NCI-H2196 (cell line): ENCODE results near the gene NAP1L1.

Source experiments
- DNase-seq: peaks from one replicate; lab custom pipeline; 2025; ENCODE audit not compliant: unreplicated experiment; lab: John Stamatoyannopoulos, UW

The NAP1L1 gene

DNA sequence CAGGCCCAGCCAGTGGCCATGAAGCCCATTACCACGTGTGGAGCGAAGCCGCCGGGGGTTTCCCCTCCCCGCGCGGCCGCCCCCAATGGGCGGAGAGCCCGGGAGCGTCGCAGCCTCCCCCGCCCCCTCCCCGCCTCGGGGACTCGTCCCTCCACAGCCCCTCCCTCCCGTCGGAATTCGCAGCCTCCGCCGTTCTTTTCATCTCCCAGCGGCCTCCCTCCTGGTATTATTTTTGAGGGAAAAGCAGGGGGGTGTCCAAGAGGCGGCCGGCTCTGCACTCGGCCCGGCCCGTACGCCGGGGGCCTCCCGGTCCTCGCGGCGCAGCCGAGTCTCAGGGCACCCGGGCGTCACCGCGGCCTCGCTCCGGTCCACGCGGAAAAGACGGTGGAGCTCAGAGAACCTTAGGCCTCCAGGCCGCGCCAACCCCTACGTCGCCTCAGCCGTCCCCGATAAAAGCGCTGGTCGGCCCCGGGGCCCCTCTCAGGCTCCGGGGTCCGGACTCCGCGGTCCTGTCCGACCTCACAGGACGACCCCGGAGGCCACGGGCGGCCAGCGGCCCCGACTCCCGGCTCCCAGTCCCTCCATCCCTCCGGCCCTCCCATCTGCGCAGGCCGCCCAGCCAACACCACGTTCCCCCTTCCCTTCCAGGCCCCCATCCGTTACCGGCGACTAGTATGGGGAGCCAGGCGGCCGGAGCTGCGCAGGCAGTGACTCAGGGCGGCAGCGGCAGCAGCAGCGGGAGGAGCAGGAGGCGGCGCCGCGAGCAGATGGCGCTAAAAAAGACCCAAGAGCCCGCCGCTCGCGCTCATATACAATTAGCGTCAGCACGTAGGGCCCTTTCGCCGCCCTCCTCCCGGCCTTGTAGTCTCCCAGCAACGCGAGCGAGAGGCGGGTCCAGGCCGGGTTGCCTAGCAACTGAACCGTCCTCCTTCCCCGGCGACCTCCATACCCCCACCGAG lies at the start of gene NAP1L1:
Gene NAP1L1 (minus strand): TSS at position 782 of the 959 bp plus-strand sequence. CDS start 10,466 bp downstream, outside the sequence.
- peak; percentile 97 for DNase-seq

DNA sequence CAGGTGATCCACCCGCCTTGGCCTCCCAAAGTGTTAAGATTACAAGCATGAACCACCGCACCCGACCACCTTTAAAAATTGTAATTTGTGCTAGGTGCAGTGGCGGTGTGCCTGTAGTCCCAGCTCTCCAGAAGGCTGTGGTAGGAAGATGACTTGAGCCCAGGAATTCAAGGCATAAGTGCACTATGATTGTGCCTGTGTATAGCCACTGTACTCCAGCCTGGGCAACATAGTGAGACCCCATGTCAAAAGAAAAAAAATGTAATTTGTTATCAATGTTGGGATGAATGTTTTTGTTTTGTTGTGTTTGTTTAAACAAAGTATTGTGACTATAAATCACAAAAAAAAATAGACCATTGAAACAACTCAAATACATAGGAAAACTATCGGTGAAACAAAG lies 43.1 kb upstream of the NAP1L1 start:
- no peak for DNase-seq

DNA sequence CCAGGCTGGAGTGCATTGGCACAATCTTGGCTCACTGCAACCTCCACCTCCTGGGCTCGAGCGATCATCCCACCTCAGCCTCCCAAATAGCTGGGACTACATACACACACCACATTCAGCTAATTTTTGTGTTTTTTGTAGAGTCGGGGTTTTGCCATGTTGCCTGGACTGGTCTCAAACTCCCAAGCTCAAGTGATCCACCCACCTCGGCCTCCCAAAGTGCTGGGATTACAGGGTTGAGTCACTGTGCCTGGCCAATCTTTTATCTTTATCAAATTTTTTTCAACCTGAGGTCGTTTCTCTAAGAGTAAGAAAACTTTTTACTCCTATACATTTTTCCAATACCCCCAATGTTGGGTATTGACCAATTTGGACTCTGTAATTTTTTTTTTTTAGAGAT lies 40.0 kb upstream of the NAP1L1 start:
- no peak for DNase-seq

DNA sequence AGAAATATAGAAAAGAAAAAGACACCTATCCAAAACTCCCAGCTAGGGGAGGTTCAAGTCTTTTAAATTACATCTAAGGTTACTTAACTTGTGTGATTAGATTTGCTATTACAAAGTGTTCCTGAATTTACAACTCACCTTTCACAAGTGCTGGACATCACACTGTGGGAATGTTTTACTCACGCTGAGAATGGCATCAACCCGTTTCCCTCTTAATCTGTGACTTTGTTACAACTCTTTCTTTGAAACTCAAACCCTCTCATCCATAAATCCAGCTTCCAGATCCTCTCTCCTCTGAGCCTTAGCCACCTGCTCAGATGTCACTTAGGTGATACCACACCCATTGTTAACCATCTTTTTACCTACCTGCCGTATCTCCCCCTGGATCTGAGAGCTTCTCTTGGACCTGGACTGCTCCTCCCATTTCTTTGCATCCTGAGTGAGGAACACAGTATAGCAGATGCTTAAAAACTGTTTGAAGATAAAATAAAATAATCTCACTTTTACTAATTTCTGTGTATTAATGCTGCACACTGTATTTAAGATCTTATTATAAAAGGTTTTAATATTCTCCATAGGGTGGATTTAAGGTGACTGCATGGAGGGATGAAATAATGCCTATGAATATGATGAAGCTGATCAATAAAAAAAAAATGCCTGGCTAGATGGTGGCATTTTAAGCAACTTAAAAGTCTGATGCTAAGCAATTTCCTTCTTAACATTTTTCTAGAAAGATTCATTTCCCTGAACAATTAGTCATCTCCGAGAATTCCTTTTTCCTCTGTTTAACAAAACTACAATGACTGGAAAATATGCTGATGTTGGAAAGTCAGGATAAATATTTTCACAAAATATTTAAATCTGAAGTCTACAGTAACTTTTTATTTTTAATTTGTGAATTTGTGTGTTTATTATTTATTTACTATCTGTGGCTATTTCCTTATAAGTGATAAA lies 39.1 kb upstream of the NAP1L1 start:
- no peak for DNase-seq

DNA sequence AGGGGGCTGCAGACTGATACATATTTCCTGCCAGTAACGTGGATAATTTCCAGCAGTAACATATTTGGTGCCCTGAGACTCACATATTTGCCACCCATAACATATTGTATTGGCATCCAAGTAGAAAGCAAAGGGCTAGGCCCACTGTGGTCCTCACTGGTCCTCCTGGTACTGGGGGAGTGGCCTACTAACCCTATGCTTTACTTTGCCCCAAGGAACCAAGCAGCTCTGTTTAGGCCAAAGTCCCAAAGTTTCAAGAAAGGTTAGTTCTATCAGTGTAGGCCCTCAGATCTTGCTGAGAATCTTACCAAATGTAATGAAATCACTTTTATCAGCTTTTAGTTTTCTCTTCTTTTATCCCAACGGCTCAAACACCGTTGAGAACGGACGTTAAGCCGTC lies 35.4 kb upstream of the NAP1L1 start:
- no peak for DNase-seq

DNA sequence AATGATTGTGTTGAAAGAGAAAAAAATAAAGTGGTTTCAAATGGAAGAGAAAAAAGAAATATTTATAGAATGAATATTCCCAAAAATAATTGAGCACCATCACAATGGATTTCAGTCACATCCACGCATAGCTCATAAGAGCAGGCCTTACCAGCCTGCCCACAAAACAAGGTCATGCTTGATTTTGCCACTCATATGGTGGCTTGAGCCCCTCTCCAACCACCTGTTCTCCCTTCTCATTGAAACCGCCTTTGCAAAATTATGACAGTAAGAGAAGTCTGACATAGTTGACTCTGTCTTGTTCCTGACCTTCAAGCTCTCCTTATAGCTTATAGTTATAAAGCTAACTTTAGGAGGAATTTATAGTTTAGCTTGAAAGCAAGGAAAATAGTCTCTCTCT lies 33.3 kb upstream of the NAP1L1 start:
- no peak for DNase-seq

DNA sequence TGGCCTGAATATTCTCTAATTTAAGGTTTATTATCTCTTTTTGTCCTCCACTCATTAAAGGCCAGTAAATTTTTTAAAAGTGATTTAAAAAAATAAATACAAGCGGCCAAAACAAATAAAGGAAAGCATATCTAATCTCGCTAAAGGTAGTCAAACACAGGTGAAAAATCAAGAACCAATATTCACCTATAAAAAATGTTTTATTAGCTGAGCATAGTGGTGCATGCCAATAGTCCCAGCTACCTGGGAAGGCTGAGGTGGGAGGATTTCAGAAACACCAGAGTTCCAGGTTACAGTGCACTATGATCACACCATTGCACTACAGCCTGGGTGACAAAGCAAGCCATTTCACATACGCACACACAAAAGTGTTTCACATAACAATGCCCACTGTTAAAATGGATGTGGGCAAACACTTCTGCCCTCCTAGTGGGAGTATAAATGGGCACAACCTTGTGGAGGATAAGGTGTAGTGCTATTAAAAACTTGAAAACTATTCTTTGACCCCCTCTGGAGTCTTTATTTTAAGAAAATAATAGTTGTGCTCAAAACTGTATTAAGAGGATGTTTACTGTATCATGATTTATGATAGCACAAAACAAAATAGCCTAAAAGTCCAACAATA lies 32.7 kb upstream of the NAP1L1 start:
- no peak for DNase-seq

- DNase-seq, result no peak
Measured at GRCh38 chr12:76113800-76114757, 29.6 kb upstream of the NAP1L1 start.

DNA sequence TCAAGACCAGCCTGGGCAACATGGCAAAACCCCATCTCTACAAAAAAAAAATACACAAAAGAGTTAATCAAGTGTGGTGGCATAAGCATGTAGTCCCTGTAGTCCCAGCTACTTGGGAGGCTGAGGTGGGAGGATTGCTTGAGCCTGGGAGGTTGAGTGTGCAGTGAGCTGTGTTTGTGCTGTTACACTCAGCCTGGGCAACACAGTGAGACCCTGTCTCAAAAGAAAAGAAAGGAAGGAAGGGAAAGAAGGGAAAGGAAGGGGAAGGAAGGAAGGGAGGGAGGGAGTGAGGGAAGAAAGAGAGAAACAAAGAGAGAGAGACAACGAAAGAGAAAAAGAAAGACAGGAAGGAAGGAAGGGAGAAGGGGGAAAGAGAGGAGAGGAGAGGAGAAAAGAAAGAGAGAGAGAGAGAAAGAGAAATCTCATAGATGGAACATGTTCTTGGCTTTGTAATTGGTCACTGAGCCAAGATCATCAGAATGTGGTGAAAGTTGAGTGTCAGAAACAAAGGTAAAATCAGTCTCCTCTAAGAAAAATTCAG lies 26.8 kb upstream of the NAP1L1 start:
- no peak for DNase-seq

- DNase-seq, result no peak
Measured at GRCh38 chr12:76109879-76110278, 25.4 kb upstream of the NAP1L1 start.

GRCh38 chr12:76108356-76108755 lies 23.9 kb upstream of the NAP1L1 start:
- no peak for DNase-seq

- DNase-seq, result no peak
Measured at GRCh38 chr12:76106631-76107030, 22.1 kb upstream of the NAP1L1 start.

GRCh38 chr12:76103958-76104357 lies 19.5 kb upstream of the NAP1L1 start:
- DNase-seq, result no peak

- DNase-seq, result no peak
Measured at GRCh38 chr12:76101739-76102385, 17.4 kb upstream of the NAP1L1 start.

DNA sequence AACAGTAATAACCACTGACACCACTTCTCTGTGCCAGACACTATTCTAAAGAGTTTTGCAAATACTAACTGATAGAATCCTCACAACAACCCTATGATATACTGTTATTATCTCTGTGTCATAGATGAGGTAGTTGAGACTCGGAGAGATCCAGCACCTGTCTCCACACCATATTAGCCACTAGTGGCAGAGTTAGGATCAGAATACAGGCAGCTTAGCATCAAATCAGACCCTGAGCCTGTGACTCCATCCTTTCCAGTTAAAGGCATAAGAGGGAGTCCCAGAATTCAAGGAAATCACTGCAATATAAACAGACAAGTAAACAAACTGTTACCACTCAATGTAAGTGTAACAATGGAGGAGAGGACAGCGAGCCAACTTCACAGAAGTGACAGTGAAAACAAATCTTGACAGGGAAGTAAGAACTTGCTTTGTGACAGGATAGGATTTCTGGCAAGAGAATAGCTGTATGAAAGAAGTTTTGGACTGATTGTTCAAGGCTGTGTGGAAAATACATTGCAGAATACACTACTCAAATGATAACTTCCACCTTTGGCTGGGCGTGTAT lies 11.7 kb upstream of the NAP1L1 start:
- no peak for DNase-seq

- DNase-seq, result no peak
Measured at GRCh38 chr12:76094754-76095153, 10.3 kb upstream of the NAP1L1 start.

GRCh38 chr12:76091246-76091754 lies 6.8 kb upstream of the NAP1L1 start:
- no peak for DNase-seq

DNA sequence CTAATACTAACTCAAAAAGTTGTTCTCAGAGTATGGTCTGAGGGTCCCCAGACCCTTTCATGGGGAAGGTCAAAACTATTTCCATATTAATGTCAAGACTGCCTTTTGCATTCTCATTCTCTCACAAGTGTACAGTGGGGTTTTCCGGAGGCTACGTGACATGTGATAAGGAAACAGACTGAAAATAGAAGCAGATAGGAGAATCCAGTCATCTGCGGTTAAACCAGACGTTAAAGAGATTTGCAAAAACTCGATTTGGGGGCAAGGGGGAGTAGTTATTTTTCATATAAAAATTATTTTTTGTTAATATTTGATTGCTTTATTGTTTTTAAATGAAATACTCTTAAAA lies 1.0 kb upstream of the NAP1L1 start:
- DNase-seq, result peak; percentile 40
